ENCODE results near the gene VSTM2L.

VSTM2L gene

DNA sequence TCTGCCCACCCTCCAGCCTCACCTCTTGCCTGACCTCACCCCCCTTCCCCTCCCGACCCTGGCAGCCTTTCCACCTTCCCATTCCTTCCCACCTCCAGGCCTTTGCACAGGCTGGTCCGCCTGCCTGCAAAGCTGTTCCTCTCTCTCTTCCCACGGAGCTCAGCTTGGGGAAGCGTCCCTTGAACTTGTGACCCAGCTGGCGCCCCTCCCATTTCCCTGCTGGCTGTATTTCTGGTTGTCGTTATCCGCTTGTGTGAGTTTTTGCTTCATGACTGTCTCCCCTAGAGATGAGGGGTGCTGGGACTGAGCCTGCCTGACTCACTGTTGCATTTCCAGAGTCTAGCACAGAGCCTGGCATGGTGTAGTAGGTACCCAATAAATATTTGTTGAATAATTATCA lies 32.5 kb downstream of the VSTM2L start:
- TF ChIP-seq EZH2phosphoT487 (IDR thresholded peaks at IDR 0.05; ENCODE audit: low read depth) = no peak
- TF ChIP-seq, protein P1, sequence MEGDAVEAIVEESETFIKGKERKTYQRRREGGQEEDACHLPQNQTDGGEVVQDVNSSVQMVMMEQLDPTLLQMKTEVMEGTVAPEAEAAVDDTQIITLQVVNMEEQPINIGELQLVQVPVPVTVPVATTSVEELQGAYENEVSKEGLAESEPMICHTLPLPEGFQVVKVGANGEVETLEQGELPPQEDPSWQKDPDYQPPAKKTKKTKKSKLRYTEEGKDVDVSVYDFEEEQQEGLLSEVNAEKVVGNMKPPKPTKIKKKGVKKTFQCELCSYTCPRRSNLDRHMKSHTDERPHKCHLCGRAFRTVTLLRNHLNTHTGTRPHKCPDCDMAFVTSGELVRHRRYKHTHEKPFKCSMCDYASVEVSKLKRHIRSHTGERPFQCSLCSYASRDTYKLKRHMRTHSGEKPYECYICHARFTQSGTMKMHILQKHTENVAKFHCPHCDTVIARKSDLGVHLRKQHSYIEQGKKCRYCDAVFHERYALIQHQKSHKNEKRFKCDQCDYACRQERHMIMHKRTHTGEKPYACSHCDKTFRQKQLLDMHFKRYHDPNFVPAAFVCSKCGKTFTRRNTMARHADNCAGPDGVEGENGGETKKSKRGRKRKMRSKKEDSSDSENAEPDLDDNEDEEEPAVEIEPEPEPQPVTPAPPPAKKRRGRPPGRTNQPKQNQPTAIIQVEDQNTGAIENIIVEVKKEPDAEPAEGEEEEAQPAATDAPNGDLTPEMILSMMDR (IDR thresholded peaks at IDR 0.05; ENCODE audit: low read depth, low read length) = no peak
- Histone ChIP-seq H3K4me2 (ENCODE audit: low read length) (no peak overlapping the region), H3K27ac (ENCODE audit: low read length) (no peak overlapping the region), H2AFZ (ENCODE audit: low read depth, low read length) (no peak overlapping the region), H3K4me1 (ENCODE audit: low read length) (peaks cover 4% of the 10 kb centered on the region; the same call in 1 of the 2 replicates), H3K9ac (ENCODE audit: low read length) (no peak overlapping the region), H3K36me3 (replicated peaks; ENCODE audit: low read depth, low read length) (no peaks in the 10 kb centered on the region), H3K79me2 (ENCODE audit: low read length) (no peaks in the 10 kb centered on the region), H3K9me3 (ENCODE audit: insufficient read depth, low read length) (no peaks in the 10 kb centered on the region), H3K4me3 (ENCODE audit: low read length) (no peak overlapping the region), H3K27me3 (ENCODE audit: low read depth, low read length) (no peaks in the 10 kb centered on the region), H4K20me1 (ENCODE audit: insufficient read depth, low read length) (no peaks in the 10 kb centered on the region)

DNA sequence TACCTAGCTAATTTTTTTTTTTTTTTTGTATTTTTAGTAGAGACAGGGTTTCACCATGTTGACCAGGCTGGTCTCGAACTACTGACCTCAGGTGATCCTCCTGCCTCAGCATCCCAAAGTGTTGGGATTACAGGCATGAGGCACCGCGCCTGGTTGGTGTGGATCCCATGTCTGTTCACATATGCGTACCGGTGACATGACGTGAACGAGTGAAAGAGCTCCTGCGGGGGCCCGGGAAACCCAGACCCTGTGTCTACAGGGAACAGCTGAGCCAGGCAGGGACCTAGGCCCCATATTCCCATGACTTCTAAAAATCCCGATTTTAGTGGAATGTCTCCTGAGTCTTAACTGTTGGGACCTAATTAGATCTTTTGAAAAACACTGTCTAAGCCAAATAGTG lies 33.1 kb downstream of the VSTM2L start:
- H2AFZ ChIP-seq (ENCODE audit: low read depth, low read length) = no peak overlapping the region
- no peak overlapping the region for H3K4me3 ChIP-seq (ENCODE audit: low read length)
- no peaks in the 10 kb centered on the region for H3K27me3 ChIP-seq (ENCODE audit: low read depth, low read length)
- TF ChIP-seq, protein P1 (IDR thresholded peaks at IDR 0.05; ENCODE audit: low read depth, low read length) = no peak
- TF ChIP-seq EZH2phosphoT487 (IDR thresholded peaks at IDR 0.05; ENCODE audit: low read depth) = no peak
- no peak overlapping the region for H3K4me2 ChIP-seq (ENCODE audit: low read length)
- no peak overlapping the region for H3K9ac ChIP-seq (ENCODE audit: low read length)
- H3K4me1 ChIP-seq (ENCODE audit: low read length) = peaks cover 4% of the 10 kb centered on the region; the same call in 1 of the 2 replicates
- H3K27ac ChIP-seq (ENCODE audit: low read length) = no peak overlapping the region
- no peaks in the 10 kb centered on the region for H3K9me3 ChIP-seq (ENCODE audit: insufficient read depth, low read length)
- H3K79me2 ChIP-seq (ENCODE audit: low read length) = no peaks in the 10 kb centered on the region
- H3K36me3 ChIP-seq (replicated peaks; ENCODE audit: low read depth, low read length) = no peaks in the 10 kb centered on the region
- H4K20me1 ChIP-seq (ENCODE audit: insufficient read depth, low read length) = no peaks in the 10 kb centered on the region

DNA sequence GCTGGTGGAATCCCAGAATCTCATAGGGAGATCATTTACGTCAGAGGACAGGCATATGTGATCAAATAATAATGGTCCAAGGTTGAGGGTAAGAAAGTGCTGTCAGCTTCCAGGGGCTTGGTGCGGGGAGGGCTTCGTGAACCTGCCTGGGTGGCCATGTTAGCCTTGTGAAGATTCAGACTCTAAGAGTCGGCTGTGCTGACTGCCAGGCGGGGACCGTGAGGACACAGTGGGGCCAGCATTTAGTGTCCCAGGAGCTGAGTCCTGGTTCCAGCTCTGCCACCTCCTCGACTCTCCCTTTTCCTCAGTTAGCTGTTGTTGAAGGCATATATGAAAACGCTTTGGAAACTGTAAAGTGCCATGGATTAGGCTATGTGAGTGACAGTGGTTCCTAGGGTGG lies 33.5 kb downstream of the VSTM2L start:
- H3K36me3 ChIP-seq (replicated peaks; ENCODE audit: low read depth, low read length) = no peaks in the 10 kb centered on the region
- no peak overlapping the region for H2AFZ ChIP-seq (ENCODE audit: low read depth, low read length)
- H3K9ac ChIP-seq (ENCODE audit: low read length) = no peak overlapping the region
- no peak for TF ChIP-seq EZH2phosphoT487 (IDR thresholded peaks at IDR 0.05; ENCODE audit: low read depth)
- H3K4me3 ChIP-seq (ENCODE audit: low read length) = no peak overlapping the region
- H3K9me3 ChIP-seq (ENCODE audit: insufficient read depth, low read length) = no peaks in the 10 kb centered on the region
- no peak overlapping the region for H3K4me2 ChIP-seq (ENCODE audit: low read length)
- no peaks in the 10 kb centered on the region for H4K20me1 ChIP-seq (ENCODE audit: insufficient read depth, low read length)
- no peak overlapping the region for H3K27ac ChIP-seq (ENCODE audit: low read length)
- H3K79me2 ChIP-seq (ENCODE audit: low read length) = no peaks in the 10 kb centered on the region
- no peaks in the 10 kb centered on the region for H3K27me3 ChIP-seq (ENCODE audit: low read depth, low read length)
- H3K4me1 ChIP-seq (ENCODE audit: low read length) = peaks cover 4% of the 10 kb centered on the region; the same call in 1 of the 2 replicates

DNA sequence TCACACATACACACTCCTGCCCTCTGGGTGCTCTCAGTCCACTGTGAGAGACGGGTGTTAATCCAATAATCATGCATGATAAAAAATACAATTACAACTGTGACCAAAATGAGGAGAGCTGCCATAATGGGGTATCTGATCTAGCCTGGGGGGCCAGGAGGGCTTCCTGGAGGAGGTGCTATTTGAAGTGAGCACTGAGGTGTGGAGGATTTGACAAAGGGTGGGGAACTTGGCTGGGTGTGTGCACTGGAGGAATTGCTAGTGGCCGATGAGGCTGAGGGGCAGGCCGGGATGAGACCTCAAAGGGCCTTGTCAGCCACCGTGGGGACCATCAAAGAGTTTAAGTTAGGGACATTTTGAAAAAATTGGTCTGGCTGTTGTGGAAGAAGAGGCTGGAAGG lies 34.8 kb downstream of the VSTM2L start:
- no peaks in the 10 kb centered on the region for H3K79me2 ChIP-seq (ENCODE audit: low read length)
- TF ChIP-seq, protein P1 (IDR thresholded peaks at IDR 0.05; ENCODE audit: low read depth, low read length) = no peak
- TF ChIP-seq EZH2phosphoT487 (IDR thresholded peaks at IDR 0.05; ENCODE audit: low read depth) = no peak
- H2AFZ ChIP-seq (ENCODE audit: low read depth, low read length) = no peak overlapping the region
- peaks cover 8% of the 10 kb centered on the region for H3K4me1 ChIP-seq (ENCODE audit: low read length)
- no peaks in the 10 kb centered on the region for H4K20me1 ChIP-seq (ENCODE audit: insufficient read depth, low read length)
- no peak overlapping the region for H3K9ac ChIP-seq (ENCODE audit: low read length)
- H3K9me3 ChIP-seq (ENCODE audit: insufficient read depth, low read length) = no peaks in the 10 kb centered on the region
- H3K4me2 ChIP-seq (ENCODE audit: low read length) = no peak overlapping the region
- H3K27ac ChIP-seq (ENCODE audit: low read length) = no peak overlapping the region
- H3K4me3 ChIP-seq (ENCODE audit: low read length) = no peak overlapping the region
- H3K36me3 ChIP-seq (replicated peaks; ENCODE audit: low read depth, low read length) = no peaks in the 10 kb centered on the region
- H3K27me3 ChIP-seq (ENCODE audit: low read depth, low read length) = no peaks in the 10 kb centered on the region

Measured in OCI-LY3 (cell line).